ENCODE data around the gene DNAJB11. TPM values are rescaled to one million over a fixed set of nuclear protein-coding genes. Genes with fewer than 3 reads are reported as not detected.
A peak's percentile ranks its signal among the peaks of the same experiment; 100 is the strongest.
"Not testable (repeated sequence)": the region's sequence is repeated elsewhere in the genome, so short reads cannot be mapped to it uniquely, and the experiment has no call there.

Gene DNAJB11
- total RNA-seq, 1 experiment from 2014 or later: 181 TPM

DNA sequence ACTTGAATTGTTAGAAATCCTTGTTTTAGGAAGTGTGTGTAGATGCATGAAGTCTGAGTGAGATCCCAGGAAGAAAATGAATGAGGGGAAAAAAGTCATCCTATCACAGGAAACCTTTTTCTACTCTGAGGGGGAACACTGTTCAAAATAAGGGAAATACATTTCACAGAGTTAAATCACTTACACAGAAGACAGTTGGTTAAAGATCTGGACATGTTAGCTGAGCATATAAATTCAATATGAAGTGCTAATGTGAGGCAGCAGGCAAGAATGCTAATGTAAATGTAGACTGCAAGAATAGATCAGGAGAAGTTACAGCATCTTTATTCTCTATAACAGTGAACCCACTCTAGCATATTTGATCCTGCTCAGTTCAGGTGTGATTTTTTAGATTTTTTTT lies 5.9 kb upstream of the DNAJB11 start:
- H3K9me3 Mint-ChIP-seq (ENCODE audit: low read depth, unreplicated experiment): no peaks in the 10 kb centered on the region
- H3K27me3 Mint-ChIP-seq (ENCODE audit: unreplicated experiment): no peaks in the 10 kb centered on the region
- H3K36me3 Mint-ChIP-seq (ENCODE audit: insufficient read depth, unreplicated experiment): peaks cover 42% of the 10 kb centered on the region
- H3K27ac Mint-ChIP-seq (ENCODE audit: unreplicated experiment): no peak overlapping the region
- H3K4me1 Mint-ChIP-seq (ENCODE audit: low read depth, unreplicated experiment): peaks cover 36% of the 10 kb centered on the region
- no TSS peak for BruUV-seq (replicated peaks)
- DNase-seq: no peak
- intact Hi-C loops (cut with micrococcal nuclease; ENCODE audit: unreplicated experiment): no loop called here
- CTCF ChIA-PET: no interaction called here
- TF ChIP-seq CTCF (IDR thresholded peaks at IDR 0.05; ENCODE audit: unreplicated experiment): no peak
- no peak overlapping the region for H3K4me3 Mint-ChIP-seq (ENCODE audit: low read depth, unreplicated experiment)

DNA sequence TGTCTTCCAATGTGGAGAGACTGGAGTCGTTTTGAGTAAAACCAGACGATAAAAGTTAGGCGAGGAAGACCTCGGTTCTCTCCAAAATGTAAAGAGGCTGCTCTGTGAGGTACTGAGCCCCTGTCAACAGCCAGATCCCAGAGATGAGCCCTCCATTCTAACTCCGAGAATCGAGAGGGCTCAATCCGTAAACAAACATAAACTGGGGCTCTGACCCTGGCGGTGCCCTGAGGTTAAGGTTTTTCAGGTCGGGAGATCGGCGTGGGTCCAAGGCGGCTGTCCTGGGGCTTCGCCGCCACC lies 3.8 kb upstream of the DNAJB11 start:
- TF ChIP-seq CTCF (IDR thresholded peaks at IDR 0.05; ENCODE audit: unreplicated experiment): no peak
- DNase-seq: no peak
- no peaks in the 10 kb centered on the region for H3K27me3 Mint-ChIP-seq (ENCODE audit: unreplicated experiment)
- CTCF ChIA-PET: interaction anchor here (1.1 to 1.3 kb wide), 2 partner anchors 12 to 50 kb away, joined by 3 read pairs; no protein-coding TSS in a partner anchor
- H3K4me3 Mint-ChIP-seq (ENCODE audit: low read depth, unreplicated experiment): peak overlapping the region; percentile 90
- intact Hi-C loops (cut with micrococcal nuclease; ENCODE audit: unreplicated experiment): no loop called here
- peaks cover 63% of the 10 kb centered on the region for H3K36me3 Mint-ChIP-seq (ENCODE audit: insufficient read depth, unreplicated experiment)
- peak overlapping the region; percentile 88 for H3K27ac Mint-ChIP-seq (ENCODE audit: unreplicated experiment)
- no TSS peak for BruUV-seq (replicated peaks)
- no peaks in the 10 kb centered on the region for H3K9me3 Mint-ChIP-seq (ENCODE audit: low read depth, unreplicated experiment)
- peaks cover 36% of the 10 kb centered on the region for H3K4me1 Mint-ChIP-seq (ENCODE audit: low read depth, unreplicated experiment)

DNA sequence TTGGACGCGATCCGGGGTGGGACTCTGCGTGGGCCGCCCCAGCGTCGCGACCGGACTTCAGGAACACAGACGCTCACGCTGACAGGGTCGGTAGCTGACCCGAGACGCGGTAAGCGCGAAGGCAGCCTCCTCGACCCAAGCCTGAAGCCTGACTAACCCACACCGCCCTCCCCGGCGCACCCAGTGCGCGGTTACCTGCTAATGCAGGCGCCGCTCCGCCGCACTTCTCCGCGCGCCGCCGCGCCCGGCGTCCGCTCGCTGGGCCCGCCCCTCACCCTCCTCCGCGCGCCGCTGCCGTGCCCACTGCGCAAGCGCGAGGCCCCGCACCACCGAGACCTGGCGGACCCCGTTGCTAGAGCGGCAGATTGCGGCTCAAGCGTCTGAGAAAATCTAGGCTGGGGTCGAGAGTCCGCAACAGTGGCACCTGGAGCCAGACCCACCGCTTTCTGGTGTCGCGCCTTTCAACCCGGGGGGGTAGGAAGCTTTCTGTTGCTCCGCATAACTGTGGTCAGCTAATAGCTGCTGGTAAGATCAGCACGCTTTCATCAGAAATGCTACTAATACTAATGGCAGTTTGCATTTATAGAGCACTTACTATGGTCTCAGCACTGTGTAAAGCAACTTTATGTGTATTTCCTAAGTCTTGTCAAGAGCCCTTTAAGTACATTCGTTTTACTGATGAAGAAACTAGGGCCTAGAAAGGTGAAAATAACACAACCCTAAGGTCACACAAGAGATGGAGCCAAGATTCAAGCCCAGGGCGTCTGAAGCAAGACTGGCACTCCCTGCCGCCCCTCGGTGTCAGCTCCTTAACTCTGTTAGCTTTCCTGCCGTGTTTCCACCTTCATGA lies 3.2 kb upstream of the DNAJB11 start, which contains the start of gene TBCCD1:
Gene TBCCD1 (minus strand): TSS at position 268 of the 850 bp plus-strand sequence. CDS start 3,010 bp downstream, outside the sequence.
- Mint-ChIP-seq H3K27ac (ENCODE audit: unreplicated experiment) (peak within 1 kb of the TSS; percentile 88), H3K36me3 (ENCODE audit: insufficient read depth, unreplicated experiment) (peaks cover 69% of the 10 kb centered on the region), H3K4me1 (ENCODE audit: low read depth, unreplicated experiment) (peaks cover 36% of the 10 kb centered on the region), H3K9me3 (ENCODE audit: low read depth, unreplicated experiment) (no peaks in the 10 kb centered on the region), H3K4me3 (ENCODE audit: low read depth, unreplicated experiment) (peak within 1 kb of the TSS; percentile 90), H3K27me3 (ENCODE audit: unreplicated experiment) (no peaks in the 10 kb centered on the region)
- peak; percentile 99 for DNase-seq
- TF ChIP-seq CTCF (IDR thresholded peaks at IDR 0.05; ENCODE audit: unreplicated experiment): no peak
- intact Hi-C loops (cut with micrococcal nuclease; ENCODE audit: unreplicated experiment): no loop called here
- BruUV-seq (replicated peaks): no TSS peak
- CTCF ChIA-PET: interaction anchor here (0.6 to 1.3 kb wide), 5 partner anchors 12 to 598 kb away, joined by 3 to 7 read pairs (median 3); no protein-coding TSS in a partner anchor

- CTCF ChIA-PET: interaction anchor here (0.7 to 3.1 kb wide), 5 partner anchors 21 to 637 kb away, joined by 3 to 27 read pairs (median 4); no protein-coding TSS in a partner anchor
- Mint-ChIP-seq H3K36me3 (ENCODE audit: insufficient read depth, unreplicated experiment) (peaks cover 83% of the 10 kb centered on the region), H3K27ac (ENCODE audit: unreplicated experiment) (peak overlapping the region; percentile 93), H3K4me1 (ENCODE audit: low read depth, unreplicated experiment) (peaks cover 33% of the 10 kb centered on the region), H3K4me3 (ENCODE audit: low read depth, unreplicated experiment) (peak overlapping the region; percentile 90)
- BruUV-seq (replicated peaks); DNase-seq; H3K27me3 Mint-ChIP-seq (ENCODE audit: unreplicated experiment); H3K9me3 Mint-ChIP-seq (ENCODE audit: low read depth, unreplicated experiment); intact Hi-C loops (cut with micrococcal nuclease; ENCODE audit: unreplicated experiment): not testable (repeated sequence)
Observed at GRCh38 chr3:186569361-186569760, 1.2 kb upstream of the DNAJB11 start.

GRCh38 chr3:186569779-186570095 lies 783 bp upstream of the DNAJB11 start:
- Mint-ChIP-seq H3K27me3 (ENCODE audit: unreplicated experiment) (no peaks in the 10 kb centered on the region), H3K4me1 (ENCODE audit: low read depth, unreplicated experiment) (peaks cover 36% of the 10 kb centered on the region), H3K4me3 (ENCODE audit: low read depth, unreplicated experiment) (peak overlapping the region; percentile 90), H3K27ac (ENCODE audit: unreplicated experiment) (peak overlapping the region; percentile 93), H3K9me3 (ENCODE audit: low read depth, unreplicated experiment) (no peaks in the 10 kb centered on the region), H3K36me3 (ENCODE audit: insufficient read depth, unreplicated experiment) (peaks cover 83% of the 10 kb centered on the region)
- no peak for TF ChIP-seq CTCF (IDR thresholded peaks at IDR 0.05; ENCODE audit: unreplicated experiment)
- intact Hi-C loops (cut with micrococcal nuclease; ENCODE audit: unreplicated experiment): loop anchor here (1.0 kb wide), 1 partner anchor 237 kb away; the partner anchor contains the start of gene RFC4
- TSS peak; percentile 76 for BruUV-seq (replicated peaks)
- CTCF ChIA-PET: interaction anchor here (0.7 to 3.1 kb wide), 12 partner anchors 13 to 1516 kb away, joined by 3 to 27 read pairs (median 4); no protein-coding TSS in a partner anchor
- no peak for DNase-seq

Data from Calu3 (cell line).